Measurements from ENCODE around the gene ABO.
"Not testable (repeated sequence)": the region's sequence is repeated elsewhere in the genome, so short reads cannot be mapped to it uniquely, and the experiment has no call there.

Gene ABO

DNA sequence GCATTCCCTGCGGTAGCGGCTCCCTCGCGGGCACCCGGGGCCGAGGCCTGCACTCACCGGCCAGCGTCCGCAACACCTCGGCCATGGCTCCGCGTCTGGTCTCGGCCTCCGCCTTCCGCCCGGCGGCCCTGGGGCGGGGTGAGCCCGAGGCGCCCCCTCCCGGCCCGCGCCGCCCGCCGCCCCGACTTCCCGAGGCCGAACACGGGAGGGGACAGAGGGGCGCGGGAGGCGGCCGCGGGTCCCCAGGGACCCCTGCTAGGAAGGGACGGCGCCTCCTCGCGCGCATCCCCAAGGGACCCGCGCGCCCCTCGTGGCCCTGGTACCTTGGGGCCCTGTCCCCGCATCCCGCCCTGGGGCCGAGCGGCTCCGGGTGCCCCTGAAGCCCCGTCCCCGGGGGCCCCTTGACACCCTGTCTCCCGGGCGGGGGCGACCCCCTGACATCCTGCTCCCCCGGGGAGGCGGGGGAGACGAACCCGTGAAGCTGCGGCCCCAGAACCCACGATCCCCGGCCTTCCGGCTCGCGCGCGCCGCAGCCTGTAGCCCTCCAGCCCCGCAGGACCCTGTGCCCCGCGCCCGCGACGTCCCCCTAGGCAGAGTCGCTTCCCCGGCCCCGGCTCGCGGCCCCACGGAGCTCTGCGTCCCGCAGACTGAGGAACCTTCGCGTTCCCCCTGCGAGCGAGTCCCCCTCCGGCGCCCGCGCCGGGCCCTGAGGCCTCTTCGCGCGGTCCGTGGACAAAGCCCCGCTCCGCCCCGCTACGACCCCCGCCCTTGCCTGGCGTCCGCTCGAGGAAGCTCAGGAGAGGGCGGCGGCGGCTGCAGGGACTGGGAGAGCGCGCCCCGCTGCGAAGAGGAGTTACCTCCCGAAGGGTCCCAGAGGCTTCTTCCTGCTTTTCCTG, at the start of gene ABO:
Gene ABO (minus strand): TSS at position 97 of the 896 bp plus-strand sequence.
- no peak for DNase-seq (ENCODE audit: low read depth)

- no peak for DNase-seq (ENCODE audit: low read depth)
Measured at GRCh38 chr9:133323991-133324703, 49.1 kb upstream of the ABO start.

DNA sequence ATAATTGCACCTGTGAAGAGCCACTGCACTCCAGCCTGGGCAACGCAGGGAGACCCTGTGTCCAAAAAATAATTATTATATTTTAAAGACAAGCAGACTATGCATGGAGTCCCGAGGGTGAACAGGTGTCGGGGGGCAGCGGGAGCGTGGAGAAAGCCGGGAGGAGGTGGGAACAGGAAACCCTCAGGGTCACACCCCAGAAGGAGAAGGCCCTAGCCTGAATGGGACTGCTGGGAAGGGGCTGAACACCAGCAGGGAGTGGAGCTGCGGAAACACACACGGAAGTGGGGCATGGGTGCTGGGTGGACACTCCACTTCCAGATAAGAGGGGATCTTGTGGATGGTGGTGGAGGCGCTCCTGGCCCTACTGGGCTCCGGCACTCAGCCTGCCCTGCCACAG, 48.2 kb upstream of the ABO start:
- no peak for DNase-seq (ENCODE audit: low read depth)

DNA sequence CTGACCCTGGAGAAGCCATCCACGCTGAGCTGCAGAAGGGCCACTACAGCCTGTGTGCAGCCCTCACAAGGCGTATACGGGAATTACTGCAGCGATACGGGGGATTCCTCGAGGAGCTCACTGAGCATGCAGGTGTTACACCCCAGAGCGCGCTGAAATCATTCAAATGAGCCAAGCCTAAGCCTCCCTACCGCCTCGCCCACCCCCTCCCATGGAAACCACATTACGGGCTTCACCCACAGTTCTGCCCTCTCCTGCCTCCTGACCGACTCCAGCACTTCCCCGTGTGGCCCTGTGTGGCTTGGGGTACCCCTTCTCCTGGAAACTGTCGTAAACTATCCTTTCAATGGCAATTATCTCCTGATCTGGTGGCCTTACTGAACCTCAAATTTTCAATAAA, 47.7 kb upstream of the ABO start:
- no peak for DNase-seq (ENCODE audit: low read depth)

DNA sequence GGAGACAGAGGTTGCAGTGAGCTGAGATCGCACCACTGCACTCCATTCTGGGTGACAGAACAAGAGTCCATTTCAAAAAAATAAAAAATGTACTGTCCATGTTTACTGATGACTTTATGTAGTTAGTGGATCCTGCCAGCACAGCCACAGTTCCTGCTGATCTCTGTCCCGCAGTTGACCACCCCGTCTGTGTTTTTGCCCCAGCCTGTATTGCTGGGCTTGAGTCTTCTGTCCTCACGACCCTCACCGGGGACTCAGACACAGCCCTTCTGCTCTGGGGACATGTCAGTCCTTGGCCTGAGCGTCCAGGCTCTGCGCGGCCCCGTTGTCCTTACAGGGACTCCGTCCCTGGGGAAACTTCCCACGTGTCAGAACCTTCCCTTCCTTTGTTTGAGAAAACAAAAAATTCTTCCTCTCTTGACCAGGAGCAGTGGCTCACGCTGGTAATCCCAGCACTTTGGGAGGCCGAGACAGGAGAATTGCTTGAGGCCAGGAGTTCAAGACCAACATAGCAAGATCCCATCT, 46.5 kb upstream of the ABO start:
- no peak for DNase-seq (ENCODE audit: low read depth)

DNA sequence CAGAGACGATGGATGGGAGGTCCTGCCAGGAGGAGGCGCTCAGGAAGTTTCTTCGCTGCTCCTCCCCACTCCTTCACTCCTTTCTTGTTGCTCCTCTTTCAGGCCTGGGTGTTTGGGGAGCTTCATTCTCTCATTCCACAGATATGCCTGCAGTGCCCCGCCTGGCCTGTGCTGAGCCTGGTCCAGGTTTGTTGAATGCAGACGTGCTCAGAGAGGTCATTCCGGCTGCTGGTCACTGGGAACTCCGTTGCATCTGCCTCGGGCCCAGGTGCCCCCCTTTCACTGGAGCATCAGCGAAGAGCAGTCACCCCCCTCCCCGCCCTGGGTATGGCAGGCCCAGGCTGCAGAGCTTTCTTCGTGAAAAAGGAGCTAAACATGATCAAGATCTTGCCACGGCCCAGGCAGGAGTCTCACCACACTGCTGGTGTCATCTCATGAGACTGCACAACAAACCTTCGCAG, 45.5 kb upstream of the ABO start:
- no peak for DNase-seq (ENCODE audit: low read depth)

DNA sequence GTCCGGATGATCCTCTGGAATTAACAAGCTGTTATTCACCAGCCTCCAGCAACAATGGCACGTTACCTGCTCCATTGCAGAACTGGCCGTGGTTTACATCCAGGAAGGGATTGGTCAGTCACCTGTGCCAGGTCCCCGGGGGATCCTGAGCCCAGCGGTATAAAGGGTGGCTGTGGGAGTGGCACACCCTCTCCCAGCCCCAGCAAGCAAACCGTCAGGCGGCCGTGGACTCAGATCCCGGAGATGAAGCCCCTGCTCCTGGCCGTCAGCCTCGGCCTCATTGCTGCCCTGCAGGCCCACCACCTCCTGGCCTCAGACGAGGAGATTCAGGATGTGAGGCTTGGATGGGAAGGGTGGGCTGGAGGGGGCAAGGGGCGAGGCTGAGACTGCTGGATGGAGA, 42.5 kb upstream of the ABO start:
- DNase-seq (ENCODE audit: low read depth), result not testable (repeated sequence)

GRCh38 chr9:133315997-133316396, 41.0 kb upstream of the ABO start:
- no peak for DNase-seq (ENCODE audit: low read depth)

DNA sequence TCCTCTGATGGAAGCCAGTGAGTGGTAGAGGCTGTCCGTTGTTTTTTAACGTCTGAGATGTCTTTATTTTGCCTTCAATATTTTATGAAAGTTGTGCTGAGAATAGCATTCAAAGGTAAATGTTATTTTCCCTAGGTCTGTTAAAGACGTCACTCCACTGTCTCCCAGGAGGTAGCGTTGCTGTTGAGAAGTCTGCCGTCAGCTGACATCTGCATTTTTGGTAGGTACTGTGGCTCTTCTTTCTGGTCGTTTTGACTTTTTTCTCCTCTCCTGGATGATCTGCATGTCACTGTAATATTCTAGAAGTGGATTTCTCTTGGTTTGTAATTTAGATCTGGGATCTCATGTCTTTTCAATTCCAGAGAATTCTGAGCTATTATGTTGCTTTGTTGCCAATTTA, 34.6 kb upstream of the ABO start:
- no peak for DNase-seq (ENCODE audit: low read depth)

DNA sequence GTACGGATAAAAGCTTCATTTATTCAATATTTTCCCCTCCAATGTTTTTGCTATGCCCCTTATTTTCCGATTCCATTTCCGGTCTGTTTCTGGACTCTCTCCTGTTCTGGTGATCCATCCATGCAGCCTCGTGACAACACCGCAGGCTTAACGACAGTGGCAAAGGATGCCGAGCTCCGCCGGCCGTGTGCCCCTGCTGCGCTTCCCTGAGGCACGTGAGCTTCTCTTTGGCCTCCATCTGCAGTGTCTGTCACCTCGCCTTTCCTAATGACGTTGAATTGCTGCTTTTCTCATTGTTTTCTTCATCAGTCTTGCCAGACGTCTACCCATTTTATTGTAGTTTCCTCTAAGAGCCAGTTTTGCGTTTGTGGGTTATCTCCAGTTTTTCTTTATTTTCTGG, 32.3 kb upstream of the ABO start:
- DNase-seq (ENCODE audit: low read depth), result no peak

DNA sequence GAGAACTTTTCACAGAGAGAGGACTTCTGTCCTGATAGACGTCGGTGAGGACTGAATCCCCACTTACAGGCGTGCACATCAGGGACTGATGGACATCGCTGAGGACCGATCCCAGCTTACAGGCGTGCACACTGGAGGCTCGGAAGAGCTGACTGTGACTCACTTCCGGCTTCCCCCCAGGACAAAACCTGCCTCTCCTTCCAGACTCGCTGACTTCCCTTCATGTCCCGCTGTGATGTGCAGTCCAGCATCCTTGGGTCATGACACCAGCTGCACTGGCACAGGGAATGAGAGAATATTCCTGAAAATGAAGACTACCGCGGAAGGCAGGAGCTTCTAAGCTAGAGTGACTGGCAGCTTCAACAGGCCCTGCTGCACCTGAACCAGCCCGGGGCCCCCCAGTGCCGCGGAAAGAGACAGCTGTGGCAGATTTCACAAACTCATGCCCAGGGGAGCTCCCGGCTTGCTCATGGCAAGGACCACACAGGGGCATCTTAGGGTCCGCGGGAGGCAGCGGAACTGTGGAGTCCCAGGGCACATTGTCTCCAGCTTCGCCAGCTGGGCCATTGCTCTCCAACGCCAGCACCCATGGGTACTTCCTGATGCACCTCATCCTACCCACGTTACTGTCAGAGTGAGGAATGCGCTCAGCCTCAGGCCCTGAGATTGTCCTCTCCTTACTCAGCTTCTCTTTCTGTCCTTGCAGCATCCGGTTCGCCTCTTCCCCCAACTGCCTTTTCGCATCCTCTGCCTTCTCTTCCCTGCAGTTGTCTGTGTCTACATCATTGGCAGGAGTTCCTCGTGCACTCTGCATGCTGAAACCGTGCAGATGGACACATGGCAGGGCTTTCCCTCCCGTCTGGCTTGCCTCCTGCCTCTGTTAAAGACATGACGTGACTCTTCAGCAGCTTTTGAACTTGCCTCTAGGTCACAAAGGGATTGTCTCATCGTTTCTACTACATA, 31.5 kb upstream of the ABO start:
- DNase-seq (ENCODE audit: low read depth), result no peak

DNA sequence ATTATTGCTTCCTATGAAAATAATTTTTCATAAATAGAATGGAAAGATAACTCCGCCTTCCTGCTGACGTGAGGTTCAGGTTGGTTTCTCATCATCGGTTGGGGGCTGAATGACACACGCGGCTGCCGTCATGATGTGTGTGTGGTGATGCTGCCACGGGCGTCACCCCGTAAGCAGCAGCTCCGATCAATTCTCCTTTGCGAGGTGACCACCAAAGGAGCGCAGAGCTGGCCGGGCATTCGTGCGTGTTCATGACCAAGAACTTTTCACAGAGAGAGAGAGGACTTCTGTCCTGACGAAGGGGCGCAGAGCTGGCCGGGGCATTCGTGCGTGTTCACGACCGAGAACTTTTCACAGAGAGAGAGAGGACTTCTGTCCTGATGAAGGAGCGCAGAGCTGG, 30.7 kb upstream of the ABO start:
- no peak for DNase-seq (ENCODE audit: low read depth)

DNA sequence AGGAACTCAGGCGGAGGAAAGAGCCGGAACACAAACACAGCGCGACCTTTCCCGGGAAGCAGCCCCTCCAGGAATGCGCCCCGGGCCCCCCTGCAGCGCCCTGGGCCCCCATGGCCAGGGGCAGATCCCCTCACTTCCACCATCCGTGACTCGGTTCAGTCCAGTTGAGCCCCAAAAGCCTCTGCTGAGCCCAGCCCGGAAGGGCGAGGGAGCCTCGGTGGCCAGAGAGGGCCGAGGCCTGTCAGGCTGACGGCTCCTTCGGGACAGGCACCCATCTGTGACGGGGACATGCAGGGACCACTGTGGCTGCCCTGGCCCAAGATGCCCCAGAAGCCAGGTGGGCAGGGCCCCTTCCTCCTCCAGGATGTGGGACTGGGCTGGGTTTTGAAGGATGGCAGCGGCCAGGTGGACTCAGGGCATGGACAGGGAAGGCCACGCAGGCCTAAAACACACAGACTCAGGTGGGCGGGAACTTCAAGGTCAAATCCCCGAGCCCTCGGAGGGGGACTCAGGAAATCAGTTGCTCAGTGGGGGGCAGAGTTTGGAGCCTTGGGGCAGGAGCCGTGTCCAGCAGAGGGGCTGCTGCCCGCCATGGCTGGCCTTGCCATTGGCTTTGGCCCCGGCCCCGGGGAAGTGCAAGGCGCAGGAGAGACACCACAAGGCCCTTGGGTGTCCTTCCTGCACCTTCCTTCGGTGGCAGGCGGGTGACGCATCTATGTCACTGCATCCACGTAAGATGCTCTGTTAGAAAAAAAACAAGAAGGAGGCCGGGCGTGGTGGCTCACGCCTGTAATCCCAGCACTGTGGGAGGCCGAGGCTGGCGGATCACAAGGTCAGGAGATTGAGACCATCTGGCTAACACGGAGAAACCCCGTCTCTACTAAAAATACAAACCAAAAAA, 29.7 kb upstream of the ABO start:
- no peak for DNase-seq (ENCODE audit: low read depth)

DNA sequence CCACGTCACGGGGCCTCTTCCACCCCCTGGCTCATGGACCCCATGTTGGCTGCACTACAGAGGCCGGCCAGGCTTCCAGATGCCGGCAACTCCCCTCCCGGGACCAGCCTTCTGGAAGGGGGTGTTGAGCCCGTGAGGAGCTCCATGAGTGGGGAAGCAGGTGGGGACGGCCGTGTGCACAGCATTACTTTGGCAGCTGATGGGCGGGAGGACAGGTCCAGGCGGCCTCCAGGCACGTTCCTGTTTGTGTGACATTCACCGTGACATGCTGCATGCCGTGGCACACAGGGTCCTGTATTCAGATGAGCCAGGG, 29.1 kb upstream of the ABO start:
- DNase-seq (ENCODE audit: low read depth), result no peak

- DNase-seq (ENCODE audit: low read depth), result no peak
Measured at GRCh38 chr9:133303266-133304157, 28.5 kb upstream of the ABO start.

- no peak for DNase-seq (ENCODE audit: low read depth)
Measured at GRCh38 chr9:133301253-133302230, 26.5 kb upstream of the ABO start.

GRCh38 chr9:133299996-133300395, 25.0 kb upstream of the ABO start:
- not testable (repeated sequence) for DNase-seq (ENCODE audit: low read depth)

- DNase-seq (ENCODE audit: low read depth), result no peak
Measured at GRCh38 chr9:133294257-133294656, 19.3 kb upstream of the ABO start.
